Umbilical cord (tissue), 1 donor: Measurements from ENCODE around the gene LILRA2. TPM values are rescaled to one million over a fixed set of nuclear protein-coding genes. Genes with fewer than 3 reads are reported as not detected.

Experiments
- total RNA-seq: library from RNA; depleted of rRNA; stranded (reverse); fragments of >200 nt; gene quantifications from one replicate; pipeline ENCODE4 v1.2.3, GENCODE V29; 2014; ENCODE audit warnings: low replicate concordance; ENCODE audit not compliant: insufficient read depth

Gene LILRA2
- total RNA-seq, 1 donor from 2014 or later, result 1.4 TPM

Other genes starting within 250 kb of the LILRA2 start
- not detected for gene LILRA4, start 234.6 kb upstream of the LILRA2 start, total RNA-seq
- 19.7 TPM for gene LAIR1, start 208.9 kb upstream of the LILRA2 start, total RNA-seq
- 0.24 TPM for gene TTYH1, start 158.3 kb upstream of the LILRA2 start, total RNA-seq
- gene LENG8, start 124.6 kb upstream of the LILRA2 start, total RNA-seq, result 19.7 TPM
- gene LENG9, start 110.0 kb upstream of the LILRA2 start, total RNA-seq, result 18.1 TPM
- gene CDC42EP5, start 100.5 kb upstream of the LILRA2 start, total RNA-seq, result 104 TPM
- gene LAIR2, start 71.0 kb upstream of the LILRA2 start, total RNA-seq, result not detected
- 1.4 TPM for gene LILRA1, start 19.8 kb downstream of the LILRA2 start, total RNA-seq
- gene LILRB1, start 56.7 kb downstream of the LILRA2 start, total RNA-seq, result 0.72 TPM
- gene LILRB4, start 89.2 kb downstream of the LILRA2 start, total RNA-seq, result 4.6 TPM
- gene KIR3DL3, start 150.7 kb downstream of the LILRA2 start, total RNA-seq, result 0.24 TPM
- gene KIR2DL3, start 164.7 kb downstream of the LILRA2 start, total RNA-seq, result 1.7 TPM
- not detected for gene KIR2DL1, start 196.0 kb downstream of the LILRA2 start, total RNA-seq
- not detected for gene KIR2DL4, start 229.8 kb downstream of the LILRA2 start, total RNA-seq
- 1.7 TPM for gene KIR3DL1, start 242.7 kb downstream of the LILRA2 start, total RNA-seq